DND-41 (cell line): ENCODE data around the gene MTARC2.

Source experiments
- CTCF ChIP-seq: IDR thresholded peaks from 2 replicates; pipeline ENCODE4 v1.5.1; 2012; ENCODE audit warnings: borderline replicate concordance, low read length, moderate library complexity, mild to moderate bottlenecking; ENCODE audit not compliant: poor library complexity, severe bottlenecking; ENCODE audit errors: extremely low read depth
- EZH2 ChIP-seq: IDR thresholded peaks from 3 replicates; pipeline ENCODE4 v1.6.1; 2012; ENCODE audit warnings: borderline replicate concordance, low read depth, mild to moderate bottlenecking, moderate library complexity, low read length, inconsistent platforms; ENCODE audit not compliant: severe bottlenecking

- TF ChIP-seq CTCF (no peak), EZH2 (no peak)
Observed at GRCh38 chr1:220784751-220785150, 36.6 kb downstream of the MTARC2 start.
